Activated CD8-positive, alpha-beta memory T cell treated with anti-CD3 and anti-CD28 coated beads for 24 hours (primary cell): ENCODE data around the gene SS18L1.
"Not testable (repeated sequence)": the region's sequence is repeated elsewhere in the genome, so short reads cannot be mapped to it uniquely, and the experiment has no call there.

ENCODE experiments used
- DNase-seq: peaks from one replicate; pipeline ENCODE4 v3.0.0-alpha.2; 2020

SS18L1 gene

GRCh38 chr20:62138204-62138543 lies 5.4 kb upstream of the SS18L1 start:
- no peak for DNase-seq

DNA sequence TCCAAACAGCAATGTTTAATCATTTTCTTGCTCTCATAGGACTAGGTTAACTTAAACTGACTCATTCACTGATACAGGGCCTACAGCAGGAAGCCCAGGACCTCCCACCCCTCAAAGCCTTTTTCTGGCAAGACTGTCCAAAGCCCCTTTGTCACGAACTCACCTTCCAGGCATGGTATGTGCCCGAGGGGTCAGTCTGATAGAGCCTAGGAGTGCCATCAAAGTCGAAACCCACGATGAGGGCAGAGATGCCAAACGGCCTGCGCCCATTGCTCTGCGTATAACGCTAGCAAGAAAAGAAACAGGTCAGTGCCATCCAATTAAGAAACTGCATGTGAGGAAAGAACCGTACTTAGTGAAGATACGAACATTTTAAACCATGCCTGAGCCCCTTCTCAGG lies 4.7 kb upstream of the SS18L1 start:
- no peak for DNase-seq

DNA sequence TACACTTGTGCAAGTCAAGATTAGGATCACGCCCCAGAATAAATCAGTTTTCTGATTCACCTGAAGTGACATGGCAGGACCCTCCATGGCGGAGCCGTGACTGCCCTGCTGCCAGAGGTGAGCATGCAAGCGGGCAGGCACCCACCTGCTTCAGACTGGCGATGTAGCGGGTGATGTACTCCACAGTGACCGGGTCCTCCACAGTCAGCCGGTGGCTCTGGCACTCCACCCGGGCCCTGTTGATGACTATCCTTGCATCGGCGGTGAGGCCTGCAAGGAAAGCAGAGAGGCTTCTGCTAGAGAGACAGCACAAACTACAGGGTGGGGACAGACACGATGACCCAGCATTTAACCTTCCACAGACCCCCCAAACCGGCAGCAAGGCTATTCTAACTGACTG lies 3.9 kb upstream of the SS18L1 start:
- DNase-seq: no peak

GRCh38 chr20:62141043-62141396 lies 2.5 kb upstream of the SS18L1 start:
- no peak for DNase-seq

DNA sequence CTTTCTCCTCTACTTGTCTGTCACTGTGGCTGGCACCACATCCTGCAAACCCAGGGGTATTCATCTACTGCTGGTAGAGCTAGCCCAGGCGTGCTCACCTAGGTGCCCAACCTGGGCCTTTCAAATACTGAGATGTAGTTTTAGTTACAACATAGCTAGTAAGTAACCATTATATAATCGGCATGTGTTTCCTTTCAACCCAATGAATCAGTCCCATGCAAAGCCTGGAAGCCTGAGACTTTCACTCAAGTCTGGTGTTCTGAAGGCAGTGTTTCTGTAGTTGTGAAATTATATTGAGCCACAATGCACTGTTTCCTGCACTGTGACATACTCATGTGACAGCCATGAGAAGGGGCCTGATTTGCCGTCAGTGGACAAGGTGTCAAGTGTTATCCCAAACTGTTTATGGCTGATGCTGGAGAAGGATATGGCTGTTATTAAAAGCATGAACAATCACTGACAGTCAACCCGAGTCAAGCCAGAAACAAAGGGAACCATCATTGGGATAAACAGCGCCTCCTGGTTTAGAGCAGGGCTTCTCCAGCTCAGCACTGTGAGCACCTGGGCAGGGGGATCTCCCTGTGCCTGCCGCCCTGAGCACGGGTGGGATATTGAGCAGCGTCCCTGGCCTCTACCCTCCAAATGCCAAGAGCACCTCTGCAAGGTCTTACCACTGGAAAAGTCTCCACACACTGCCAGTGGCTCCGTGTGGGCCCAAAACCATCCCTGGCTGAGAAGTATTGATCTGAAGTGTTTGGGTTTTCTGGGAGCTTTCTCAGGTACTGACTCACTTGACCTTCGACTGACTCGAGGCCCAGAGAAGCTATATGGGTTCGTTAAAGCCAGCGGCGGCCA lies 1.9 kb upstream of the SS18L1 start:
- DNase-seq: no peak

GRCh38 chr20:62142252-62143080 lies 1.1 kb upstream of the SS18L1 start:
- peak; percentile 74 for DNase-seq

DNA sequence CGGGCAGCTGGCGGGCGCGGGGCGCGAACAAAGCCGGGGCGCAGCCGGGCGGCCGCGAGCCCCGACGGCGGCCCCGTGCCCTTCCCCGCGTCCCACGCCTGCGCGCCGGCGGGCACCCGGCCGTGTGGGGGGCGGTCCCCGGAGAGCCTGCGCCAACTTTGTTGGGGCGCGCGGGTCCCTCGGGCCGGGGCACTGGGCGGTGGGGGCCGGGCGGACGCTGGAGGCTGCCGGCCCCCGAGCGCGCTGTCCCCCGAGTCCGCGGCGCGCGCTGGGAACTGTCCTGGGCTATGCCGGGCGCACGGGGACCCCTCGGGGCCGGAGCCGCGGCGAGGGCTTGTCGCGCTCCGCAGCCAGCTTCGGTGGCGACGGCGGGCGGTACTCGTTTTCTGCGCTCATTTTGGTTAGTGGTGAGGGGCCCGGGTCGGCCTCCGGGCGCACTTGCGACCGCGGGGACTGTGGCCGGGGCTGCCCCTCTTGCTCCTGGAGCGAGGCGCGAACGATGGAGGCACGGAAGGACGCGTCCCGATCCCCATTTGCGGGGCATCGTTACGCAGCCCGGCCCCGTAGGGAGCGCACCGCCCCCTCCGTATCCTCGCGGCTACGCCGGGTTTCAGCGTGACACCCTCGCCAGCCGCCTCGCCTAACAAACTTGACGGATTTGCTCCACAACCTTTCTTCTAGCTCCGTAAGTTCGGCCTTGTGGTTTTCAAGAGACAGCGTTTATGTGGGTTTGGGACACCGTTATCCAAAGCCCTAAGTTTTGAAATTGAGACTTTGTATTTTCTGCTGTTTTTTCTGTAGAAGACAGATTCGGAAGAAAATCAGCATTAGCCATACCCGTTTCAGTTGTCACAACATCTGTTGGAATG lies 622 bp downstream of the SS18L1 start:
- DNase-seq: peak; percentile 82

DNA sequence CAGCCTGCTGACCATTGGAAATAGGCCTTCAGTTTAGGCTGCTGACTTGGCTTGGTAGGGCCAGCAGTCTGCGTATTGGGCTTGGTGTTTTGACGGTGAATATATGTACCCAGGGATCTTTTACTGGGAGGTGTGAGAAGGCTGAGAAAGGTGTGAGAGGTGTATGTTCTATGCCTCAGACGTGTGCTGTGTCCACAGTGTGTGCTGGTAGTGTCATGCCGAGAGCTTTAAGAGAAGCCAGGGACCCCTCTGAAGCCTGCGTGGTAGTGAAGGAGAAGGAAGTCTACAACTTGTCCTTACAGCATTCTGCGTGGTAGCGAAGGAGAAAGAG lies 2.1 kb downstream of the SS18L1 start:
- DNase-seq: no peak

- no peak for DNase-seq
Measured at GRCh38 chr20:62146019-62146755, 2.6 kb downstream of the SS18L1 start.

DNA sequence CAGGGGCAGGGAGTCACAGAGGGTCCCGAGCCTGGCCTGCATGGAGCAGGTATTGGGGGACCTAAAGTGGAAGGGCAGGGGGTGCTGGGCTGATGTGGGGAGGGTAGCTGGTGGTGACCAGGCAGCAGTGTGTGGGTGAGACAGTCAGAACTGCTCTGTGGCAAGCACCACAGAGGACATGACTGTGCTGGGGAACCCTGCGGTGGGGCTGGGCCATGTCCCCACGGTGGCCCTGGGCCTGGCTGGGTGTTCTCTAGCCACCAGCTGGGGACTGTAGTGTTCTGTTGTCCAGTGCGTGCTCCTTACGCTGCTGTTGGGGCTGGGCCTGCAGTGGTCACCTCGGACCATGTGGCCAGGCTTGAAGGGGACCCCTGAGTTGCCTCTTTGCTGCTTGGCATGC lies 3.6 kb downstream of the SS18L1 start:
- no peak for DNase-seq

- DNase-seq: no peak
Measured at GRCh38 chr20:62147528-62147927, 4.0 kb downstream of the SS18L1 start.

- DNase-seq: not testable (repeated sequence)
Measured at GRCh38 chr20:62148383-62148782, 4.8 kb downstream of the SS18L1 start.

- DNase-seq: no peak
Measured at GRCh38 chr20:62148908-62149314, 5.3 kb downstream of the SS18L1 start.

DNA sequence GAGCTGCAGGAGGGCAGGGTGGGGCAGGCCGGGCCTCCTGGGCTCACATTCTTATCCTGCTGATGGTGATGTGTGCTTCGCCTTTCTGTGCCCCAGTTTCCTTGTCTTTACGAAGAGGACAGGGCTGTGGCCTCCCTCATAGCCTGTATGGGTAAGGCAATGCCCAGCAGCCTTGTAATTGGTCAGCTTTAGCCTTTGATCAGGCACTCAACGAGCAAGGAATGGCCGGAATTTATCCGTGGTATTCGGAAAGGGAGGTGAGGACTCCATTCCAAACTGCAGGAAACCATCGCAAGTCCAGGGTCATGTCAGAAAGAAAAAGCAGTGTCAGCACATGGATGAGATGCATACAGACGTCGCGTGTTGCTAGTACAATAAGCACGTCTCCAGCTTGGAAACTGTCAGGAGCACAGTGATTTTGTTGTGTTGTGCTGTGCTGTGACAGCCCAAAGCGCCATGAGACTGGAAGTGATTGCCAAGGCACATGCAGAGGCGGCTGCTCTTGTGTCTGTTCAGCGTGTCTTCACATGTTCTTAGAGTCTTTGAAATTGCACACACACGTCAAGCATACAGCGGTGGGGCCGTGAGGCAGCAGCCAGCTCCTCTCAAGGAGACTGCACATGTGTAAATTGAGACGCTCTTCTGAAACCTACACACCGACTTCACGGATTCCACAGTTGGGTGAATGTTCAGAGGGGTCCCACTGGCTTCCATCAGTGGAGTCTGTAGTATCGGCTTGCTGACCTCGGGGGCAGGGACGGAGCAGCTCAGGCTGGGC lies 6.2 kb downstream of the SS18L1 start:
- no peak for DNase-seq

DNA sequence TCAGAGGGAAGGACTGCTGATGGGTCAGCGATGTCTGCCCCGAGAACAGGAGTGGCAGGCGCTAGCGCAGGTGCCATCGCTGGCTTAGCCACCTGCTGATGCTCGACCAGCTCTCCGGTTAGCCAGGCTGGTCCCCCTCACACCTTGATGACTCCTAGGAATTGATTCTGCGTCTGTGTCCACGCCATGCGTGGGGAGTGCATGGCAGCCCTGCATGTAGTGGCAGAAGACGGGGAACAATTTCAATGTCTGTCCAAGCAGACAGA lies 6.7 kb downstream of the SS18L1 start:
- DNase-seq: no peak

- no peak for DNase-seq
Measured at GRCh38 chr20:62151225-62151624, 7.7 kb downstream of the SS18L1 start.

- no peak for DNase-seq
Measured at GRCh38 chr20:62151835-62152364, 8.3 kb downstream of the SS18L1 start.

DNA sequence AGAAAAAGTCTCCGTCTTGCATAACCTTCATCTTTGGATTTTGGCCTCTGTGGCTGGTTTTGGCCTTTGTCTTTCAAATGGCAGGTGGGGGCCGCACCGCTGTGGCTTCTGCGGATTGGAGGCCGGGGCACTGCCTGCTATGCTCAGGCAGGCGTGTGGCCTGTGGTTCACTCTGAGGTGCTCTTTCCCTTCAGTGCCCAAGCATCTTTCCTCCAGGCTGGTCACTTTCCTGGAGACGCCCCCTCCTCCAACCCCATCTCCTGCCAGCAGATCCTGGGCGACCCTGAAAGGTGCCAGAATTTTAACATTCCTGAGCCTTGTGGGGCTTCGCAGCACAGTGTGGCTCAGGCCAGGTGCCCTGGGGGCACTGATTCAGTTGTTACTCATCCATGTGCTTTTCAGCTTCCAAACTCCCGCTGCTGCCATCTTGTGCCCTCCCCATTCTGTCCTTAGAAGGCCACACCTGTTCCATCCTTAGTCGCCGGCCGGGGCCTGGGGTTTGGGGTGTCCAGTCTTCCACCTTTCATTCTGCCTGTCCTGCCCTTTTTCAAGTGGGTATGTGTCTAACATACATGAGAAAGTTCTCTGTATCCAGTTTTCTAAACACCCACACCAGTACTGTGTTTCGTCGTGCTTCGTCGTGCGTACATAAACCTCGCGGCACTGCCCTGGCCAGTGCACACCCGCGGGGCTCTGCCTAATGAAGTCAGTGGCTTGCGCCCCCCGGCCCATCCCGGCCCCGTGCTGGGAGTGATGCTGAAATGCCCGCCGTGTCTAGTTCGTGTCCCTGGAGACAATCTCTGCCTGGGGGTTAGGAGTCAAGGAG lies 12.1 kb downstream of the SS18L1 start:
- no peak for DNase-seq

DNA sequence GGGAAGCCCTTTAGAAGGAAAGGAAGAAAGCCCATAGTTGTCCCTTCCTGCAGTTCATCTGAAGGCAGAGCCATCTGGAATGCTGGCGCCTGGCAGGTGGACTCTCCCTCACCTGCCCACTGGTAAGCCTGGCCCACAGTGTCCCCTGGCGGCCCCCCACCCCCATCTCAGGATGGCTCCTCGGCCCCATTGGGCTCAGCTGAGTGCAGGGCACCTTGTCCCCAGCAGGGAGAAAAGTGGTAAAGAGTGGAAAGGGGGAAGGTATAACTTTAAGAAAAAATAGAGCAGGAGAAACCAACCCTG lies 12.6 kb downstream of the SS18L1 start:
- no peak for DNase-seq

- DNase-seq: peak; percentile 87
Measured at GRCh38 chr20:62156592-62157386, 13.2 kb downstream of the SS18L1 start.
